ENCODE data around the gene IL10RB. TPM values are rescaled to one million over a fixed set of nuclear protein-coding genes. Genes with fewer than 3 reads are reported as not detected.

IL10RB gene
- total and polyA plus RNA-seq, 10 of the 15 experiments (the other 5 are each of a cell fraction or from before 2014, with no cell fraction given): 15.0 to 55.1 (median 34.9) TPM

DNA sequence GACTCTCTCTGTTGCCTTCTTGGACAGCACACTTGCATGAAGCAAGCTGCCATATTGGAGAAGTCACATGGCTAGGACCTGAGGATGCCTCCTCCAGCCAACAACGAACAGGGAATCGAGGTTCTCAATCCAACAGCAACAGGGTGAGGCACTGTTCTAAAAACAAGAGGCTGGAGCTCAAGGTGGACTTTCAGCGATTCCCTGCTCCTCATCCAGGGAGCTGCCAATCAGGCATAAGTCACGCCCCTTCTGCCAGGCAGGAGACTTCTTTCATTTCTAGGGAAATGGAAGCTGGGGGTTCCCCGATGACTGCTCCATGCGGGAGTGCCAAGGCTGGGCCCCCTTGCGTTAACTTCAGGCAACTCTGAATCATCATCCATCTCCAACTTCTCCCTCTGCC lies 35.9 kb downstream of the IL10RB start (continued):
- TF ChIP-seq, protein P1, sequence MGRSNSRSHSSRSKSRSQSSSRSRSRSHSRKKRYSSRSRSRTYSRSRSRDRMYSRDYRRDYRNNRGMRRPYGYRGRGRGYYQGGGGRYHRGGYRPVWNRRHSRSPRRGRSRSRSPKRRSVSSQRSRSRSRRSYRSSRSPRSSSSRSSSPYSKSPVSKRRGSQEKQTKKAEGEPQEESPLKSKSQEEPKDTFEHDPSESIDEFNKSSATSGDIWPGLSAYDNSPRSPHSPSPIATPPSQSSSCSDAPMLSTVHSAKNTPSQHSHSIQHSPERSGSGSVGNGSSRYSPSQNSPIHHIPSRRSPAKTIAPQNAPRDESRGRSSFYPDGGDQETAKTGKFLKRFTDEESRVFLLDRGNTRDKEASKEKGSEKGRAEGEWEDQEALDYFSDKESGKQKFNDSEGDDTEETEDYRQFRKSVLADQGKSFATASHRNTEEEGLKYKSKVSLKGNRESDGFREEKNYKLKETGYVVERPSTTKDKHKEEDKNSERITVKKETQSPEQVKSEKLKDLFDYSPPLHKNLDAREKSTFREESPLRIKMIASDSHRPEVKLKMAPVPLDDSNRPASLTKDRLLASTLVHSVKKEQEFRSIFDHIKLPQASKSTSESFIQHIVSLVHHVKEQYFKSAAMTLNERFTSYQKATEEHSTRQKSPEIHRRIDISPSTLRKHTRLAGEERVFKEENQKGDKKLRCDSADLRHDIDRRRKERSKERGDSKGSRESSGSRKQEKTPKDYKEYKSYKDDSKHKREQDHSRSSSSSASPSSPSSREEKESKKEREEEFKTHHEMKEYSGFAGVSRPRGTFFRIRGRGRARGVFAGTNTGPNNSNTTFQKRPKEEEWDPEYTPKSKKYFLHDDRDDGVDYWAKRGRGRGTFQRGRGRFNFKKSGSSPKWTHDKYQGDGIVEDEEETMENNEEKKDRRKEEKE (IDR thresholded peaks at IDR 0.05): no peak
- no peak for TF ChIP-seq NR2F1 (conservative IDR thresholded peaks at IDR 0.05)
- no peak for TF ChIP-seq SP1 (IDR thresholded peaks at IDR 0.05; ENCODE audit: low read depth, low read length)
- TF ChIP-seq SPI1 (IDR thresholded peaks at IDR 0.05; ENCODE audit: borderline replicate concordance, insufficient read depth, low read depth, low read length): no peak

DNA sequence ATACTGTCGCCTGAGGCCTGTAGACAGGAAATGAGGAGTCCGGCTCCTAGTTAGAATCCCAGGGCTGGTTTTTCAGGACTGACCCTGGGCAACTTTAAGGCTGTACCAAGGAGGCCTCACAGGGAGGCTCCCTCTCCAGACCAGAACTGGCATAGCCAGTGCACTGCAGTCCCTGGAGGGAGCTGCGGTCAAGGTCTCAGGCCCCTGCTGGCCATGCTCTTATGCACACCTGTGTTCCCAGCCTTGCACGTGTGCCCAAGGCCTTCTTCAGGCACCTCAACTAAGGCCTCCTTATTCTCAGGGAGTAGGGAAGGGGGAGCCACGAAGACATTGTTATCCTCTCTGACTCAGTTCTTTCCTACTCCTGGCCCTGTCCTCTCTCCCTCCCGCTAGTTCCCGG lies 36.6 kb downstream of the IL10RB start:
- SMC1A ChIA-PET (ENCODE audit: uncharacterized antibody, unreplicated experiment): no interaction called here
- H3K27ac ChIP-seq (ENCODE audit: control insufficient read depth, insufficient read depth): no peak overlapping the region
- no peaks in the 10 kb centered on the region for H3K79me2 ChIP-seq (ENCODE audit: control insufficient read depth, insufficient read depth, low read length)
- H4K20me1 ChIP-seq (ENCODE audit: control insufficient read depth, insufficient read depth): no peaks in the 10 kb centered on the region
- no TSS peak for BruUV-seq (replicated peaks)
- no peak overlapping the region for H3K4me3 ChIP-seq
- H2AFZ ChIP-seq (ENCODE audit: control insufficient read depth, low read depth, low read length): no peak overlapping the region
- H3K4me1 ChIP-seq (ENCODE audit: control insufficient read depth, insufficient read depth, low read length): peaks cover 29% of the 10 kb centered on the region
- POLR2A ChIA-PET: no interaction called here
- RAD21 ChIA-PET (ENCODE audit: unreplicated experiment): no interaction called here
- DNase-seq (ENCODE audit: low read depth, low spot score) (no peak), FAIRE-seq (no peak), ATAC-seq (peak; percentile 11; the same call in 1 of the 3 replicates)
- intact Hi-C loops (cut with micrococcal nuclease; ENCODE audit: unreplicated experiment) (no loop called here), in situ Hi-C loops (cut with MboI) (no loop called here)
- no peaks in the 10 kb centered on the region for H3K36me3 ChIP-seq (ENCODE audit: control insufficient read depth in 2 of 2, insufficient read depth in 2 of 2, low read length in 1 of 2)
- CTCF ChIA-PET: interaction anchor here (0.6 to 1.5 kb wide), 2 partner anchors 59 to 60 kb away, joined by 3 to 4 read pairs; no protein-coding TSS in a partner anchor
- no peaks in the 10 kb centered on the region for H3K9me3 ChIP-seq (replicated peaks; ENCODE audit: control insufficient read depth, insufficient read depth, low read length)
- no peaks in the 10 kb centered on the region for H3K27me3 ChIP-seq (replicated peaks in 1 of 2; ENCODE audit: control insufficient read depth in 2 of 2, insufficient read depth in 2 of 2, low read length in 1 of 2)
- no peak overlapping the region for H3K9ac ChIP-seq (ENCODE audit: control insufficient read depth, insufficient read depth, low read length)
- no peak overlapping the region for H3K4me2 ChIP-seq (ENCODE audit: control insufficient read depth, insufficient read depth)
- WGBS (ENCODE audit: insufficient coverage, insufficient replicate concordance, low lambda C conversion rate, missing lambda C conversion rate): 75% methylated on average over 7 of the region's 7 CpGs
- TF ChIP-seq HDAC6 (IDR thresholded peaks at IDR 0.05; ENCODE audit: unreplicated experiment): no peak
- no peak for TF ChIP-seq SIX5 (IDR thresholded peaks at IDR 0.05; ENCODE audit: low read depth, low read length, severe bottlenecking)
- TF ChIP-seq, protein P1 (IDR thresholded peaks at IDR 0.05): no peak
- no peak for TF ChIP-seq CREM (IDR thresholded peaks at IDR 0.05; ENCODE audit: low read depth)
- TF ChIP-seq FOS (IDR thresholded peaks at IDR 0.05; ENCODE audit: borderline replicate concordance, extremely low read depth, insufficient read length): no peak
- TF ChIP-seq, protein P2, sequence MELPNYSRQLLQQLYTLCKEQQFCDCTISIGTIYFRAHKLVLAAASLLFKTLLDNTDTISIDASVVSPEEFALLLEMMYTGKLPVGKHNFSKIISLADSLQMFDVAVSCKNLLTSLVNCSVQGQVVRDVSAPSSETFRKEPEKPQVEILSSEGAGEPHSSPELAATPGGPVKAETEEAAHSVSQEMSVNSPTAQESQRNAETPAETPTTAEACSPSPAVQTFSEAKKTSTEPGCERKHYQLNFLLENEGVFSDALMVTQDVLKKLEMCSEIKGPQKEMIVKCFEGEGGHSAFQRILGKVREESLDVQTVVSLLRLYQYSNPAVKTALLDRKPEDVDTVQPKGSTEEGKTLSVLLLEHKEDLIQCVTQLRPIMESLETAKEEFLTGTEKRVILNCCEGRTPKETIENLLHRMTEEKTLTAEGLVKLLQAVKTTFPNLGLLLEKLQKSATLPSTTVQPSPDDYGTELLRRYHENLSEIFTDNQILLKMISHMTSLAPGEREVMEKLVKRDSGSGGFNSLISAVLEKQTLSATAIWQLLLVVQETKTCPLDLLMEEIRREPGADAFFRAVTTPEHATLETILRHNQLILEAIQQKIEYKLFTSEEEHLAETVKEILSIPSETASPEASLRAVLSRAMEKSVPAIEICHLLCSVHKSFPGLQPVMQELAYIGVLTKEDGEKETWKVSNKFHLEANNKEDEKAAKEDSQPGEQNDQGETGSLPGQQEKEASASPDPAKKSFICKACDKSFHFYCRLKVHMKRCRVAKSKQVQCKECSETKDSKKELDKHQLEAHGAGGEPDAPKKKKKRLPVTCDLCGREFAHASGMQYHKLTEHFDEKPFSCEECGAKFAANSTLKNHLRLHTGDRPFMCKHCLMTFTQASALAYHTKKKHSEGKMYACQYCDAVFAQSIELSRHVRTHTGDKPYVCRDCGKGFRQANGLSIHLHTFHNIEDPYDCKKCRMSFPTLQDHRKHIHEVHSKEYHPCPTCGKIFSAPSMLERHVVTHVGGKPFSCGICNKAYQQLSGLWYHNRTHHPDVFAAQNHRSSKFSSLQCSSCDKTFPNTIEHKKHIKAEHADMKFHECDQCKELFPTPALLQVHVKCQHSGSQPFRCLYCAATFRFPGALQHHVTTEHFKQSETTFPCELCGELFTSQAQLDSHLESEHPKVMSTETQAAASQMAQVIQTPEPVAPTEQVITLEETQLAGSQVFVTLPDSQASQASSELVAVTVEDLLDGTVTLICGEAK (IDR thresholded peaks at IDR 0.05; ENCODE audit: borderline replicate concordance): no peak
- TF ChIP-seq HCFC1 (IDR thresholded peaks at IDR 0.05; ENCODE audit: low read length): no peak
- no peak for TF ChIP-seq TCF12 (IDR thresholded peaks at IDR 0.05; ENCODE audit: low read depth, low read length)
- TF ChIP-seq HDAC2 (IDR thresholded peaks at IDR 0.05): no peak
- no peak for TF ChIP-seq RUNX3 (IDR thresholded peaks at IDR 0.05; ENCODE audit: low read length)
- no peak for TF ChIP-seq ZBED1 (IDR thresholded peaks at IDR 0.05; ENCODE audit: borderline replicate concordance)
